ES-I3 (cell line): ENCODE results near the gene OBP2A.

Experiments
- H3K36me3 ChIP-seq: 2 replicates; pipeline ENCODE4 v1.6.1; 2013; ENCODE audit warnings: mild to moderate bottlenecking, low read length, control low read depth, moderate library complexity; ENCODE audit not compliant: insufficient read depth
- H3K4me1 ChIP-seq: 2 replicates; pipeline ENCODE4 v1.6.1; 2013; ENCODE audit warnings: mild to moderate bottlenecking, control low read depth, low read length; ENCODE audit not compliant: insufficient read depth
- H3K9ac ChIP-seq: 2 replicates; pipeline ENCODE4 v1.6.1; 2013; ENCODE audit warnings: low read depth, mild to moderate bottlenecking, low read length, moderate library complexity
- H3K9me3 ChIP-seq: 2 replicates; pipeline ENCODE4 v1.6.1; 2013; ENCODE audit warnings: mild to moderate bottlenecking, low read length, moderate library complexity; ENCODE audit not compliant: control insufficient read depth, insufficient read depth

The OBP2A gene

DNA sequence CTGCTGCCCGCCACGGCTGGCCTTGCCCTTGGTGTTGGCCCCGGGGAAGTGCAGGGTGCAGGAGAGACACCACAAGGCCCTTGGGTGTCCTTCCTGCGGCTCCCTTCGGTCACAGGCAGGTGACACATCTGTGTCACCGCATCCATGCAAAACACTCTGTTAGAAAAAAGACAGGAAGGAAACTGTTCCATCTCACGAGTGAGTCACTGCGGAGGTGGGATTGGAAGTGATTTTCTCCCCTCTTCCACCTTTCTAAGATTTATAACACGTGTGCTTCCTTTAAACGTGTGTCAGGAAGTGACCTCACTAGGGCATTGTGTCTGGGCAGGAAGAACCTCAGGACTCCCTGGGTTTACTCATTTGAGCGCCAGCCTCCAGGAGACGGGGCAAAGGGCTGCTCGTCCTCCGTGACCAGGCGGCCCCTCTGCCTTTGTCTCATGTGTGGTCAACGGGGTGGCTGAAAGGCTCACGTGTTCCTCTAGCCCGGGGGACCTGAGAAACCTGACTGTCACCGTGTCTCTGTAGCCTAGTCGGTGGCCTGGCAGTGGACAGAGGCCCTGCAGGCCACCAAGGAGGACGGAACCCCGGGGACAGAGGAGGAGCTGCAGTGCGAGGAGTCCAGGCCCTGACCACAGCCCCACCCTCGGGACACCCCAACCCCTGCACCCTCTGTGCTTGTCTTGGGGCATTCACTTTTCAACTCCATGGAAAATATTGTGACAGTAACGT lies 29.6 kb upstream of the OBP2A start:
- Histone ChIP-seq H3K9me3 (no peaks in the 10 kb centered on the region), H3K36me3 (no peaks in the 10 kb centered on the region), H3K9ac (no peak overlapping the region), H3K4me1 (peaks cover 6% of the 10 kb centered on the region; the same call in 1 of the 2 replicates)

DNA sequence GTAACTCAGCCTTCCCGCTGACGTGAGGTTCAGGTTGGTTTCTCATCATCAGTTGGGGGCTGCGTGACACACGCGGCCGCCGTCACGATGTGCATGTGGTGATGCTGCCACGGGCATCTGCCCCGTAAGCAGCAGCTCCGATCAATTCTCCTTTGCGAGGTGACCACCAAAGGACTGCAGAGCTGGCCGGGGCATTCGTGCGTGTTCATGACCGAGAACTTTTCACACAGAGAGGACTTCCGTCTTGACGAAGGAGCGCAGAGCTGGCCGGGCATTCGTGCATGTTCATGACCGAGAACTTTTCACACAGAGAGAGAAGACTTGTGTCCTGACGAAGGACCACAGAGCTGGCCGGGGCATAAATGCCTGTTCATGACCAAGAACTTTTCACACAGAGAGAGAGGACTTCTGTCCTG lies 28.5 kb upstream of the OBP2A start:
- H3K4me1 ChIP-seq, result peaks cover 9% of the 10 kb centered on the region; the same call in 1 of the 2 replicates
- H3K9ac ChIP-seq, result no peak overlapping the region
- no peaks in the 10 kb centered on the region for H3K9me3 ChIP-seq
- H3K36me3 ChIP-seq, result no peaks in the 10 kb centered on the region

DNA sequence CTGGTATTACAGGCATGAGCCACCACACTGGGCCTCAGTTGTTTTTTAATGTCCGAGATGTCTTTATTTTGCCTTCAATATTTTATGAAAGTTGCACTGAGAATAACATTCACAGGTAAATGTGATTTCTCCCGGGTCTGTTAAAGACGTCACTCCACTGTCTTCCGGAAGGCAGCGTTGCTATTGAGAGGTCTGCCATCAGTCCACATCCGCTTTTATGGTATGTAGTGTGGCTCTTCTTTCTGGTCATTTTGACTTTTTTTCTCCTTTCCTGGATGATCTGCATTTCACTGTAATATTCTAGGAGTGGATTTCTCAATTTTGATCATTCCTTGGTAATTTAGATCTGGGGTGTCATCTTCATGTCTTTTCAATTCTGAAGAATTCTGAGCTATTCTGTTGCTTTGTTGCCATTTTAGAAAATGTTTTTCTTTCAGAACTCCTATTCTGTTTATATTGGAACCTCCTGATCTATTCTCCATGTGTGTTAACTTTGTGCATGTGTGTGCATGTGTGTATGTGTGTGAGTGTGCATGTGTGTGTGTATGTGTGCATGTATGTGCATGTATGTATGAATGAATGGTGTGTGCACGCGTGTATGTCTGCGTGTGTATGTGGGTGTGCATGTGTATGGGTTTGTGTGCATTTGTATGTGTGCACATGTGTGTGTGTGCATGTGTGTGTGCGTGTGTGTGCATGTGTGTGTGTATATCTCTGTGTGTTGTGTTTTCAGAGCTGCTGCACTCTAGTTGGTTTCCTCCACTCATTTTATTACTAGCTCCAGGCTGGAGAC lies 26.6 kb upstream of the OBP2A start:
- no peak overlapping the region for H3K9ac ChIP-seq
- no peaks in the 10 kb centered on the region for H3K36me3 ChIP-seq
- H3K9me3 ChIP-seq, result no peaks in the 10 kb centered on the region
- H3K4me1 ChIP-seq, result peaks cover 6% of the 10 kb centered on the region; the same call in 1 of the 2 replicates

DNA sequence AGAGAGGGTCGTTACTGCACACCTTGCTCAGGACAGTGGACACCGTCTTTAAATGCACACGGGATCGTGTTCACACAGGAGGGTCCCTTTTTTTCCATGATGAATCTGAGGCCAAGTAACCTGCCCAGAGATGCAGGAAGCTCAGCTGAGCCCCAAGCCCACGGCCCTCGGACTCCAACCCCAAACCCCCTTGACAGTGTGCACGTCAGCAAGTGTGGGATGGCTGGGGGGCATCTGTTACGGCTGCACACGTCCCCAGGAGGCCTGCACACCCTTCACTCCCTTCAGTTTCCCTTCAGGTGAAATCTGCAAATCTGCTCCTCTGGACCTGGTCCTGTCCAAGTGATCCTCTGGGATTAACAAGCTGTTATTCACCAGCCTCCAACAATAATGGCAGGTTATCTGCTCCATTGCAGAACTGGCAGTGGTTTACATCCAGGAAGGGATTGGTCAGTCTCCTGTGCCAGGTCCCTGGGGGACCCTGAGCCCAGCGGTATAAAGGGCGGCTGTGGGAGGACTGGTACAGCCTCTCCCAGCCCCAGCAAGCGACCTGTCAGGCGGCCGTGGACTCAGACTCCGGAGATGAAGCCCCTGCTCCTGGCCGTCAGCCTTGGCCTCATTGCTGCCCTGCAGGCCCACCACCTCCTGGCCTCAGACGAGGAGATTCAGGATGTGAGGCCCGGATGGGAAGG lies 24.9 kb upstream of the OBP2A start, which contains the start of gene LCN1:
LCN1 (plus strand) TSS at position 525 of the 692 bp plus-strand sequence; CDS start at position 583, 58 bp downstream.
- Histone ChIP-seq H3K36me3 (no peaks in the 10 kb centered on the region), H3K9ac (no peak within 1 kb of the TSS), H3K9me3 (no peaks in the 10 kb centered on the region), H3K4me1 (peaks cover 6% of the 10 kb centered on the region; the same call in 1 of the 2 replicates)

DNA sequence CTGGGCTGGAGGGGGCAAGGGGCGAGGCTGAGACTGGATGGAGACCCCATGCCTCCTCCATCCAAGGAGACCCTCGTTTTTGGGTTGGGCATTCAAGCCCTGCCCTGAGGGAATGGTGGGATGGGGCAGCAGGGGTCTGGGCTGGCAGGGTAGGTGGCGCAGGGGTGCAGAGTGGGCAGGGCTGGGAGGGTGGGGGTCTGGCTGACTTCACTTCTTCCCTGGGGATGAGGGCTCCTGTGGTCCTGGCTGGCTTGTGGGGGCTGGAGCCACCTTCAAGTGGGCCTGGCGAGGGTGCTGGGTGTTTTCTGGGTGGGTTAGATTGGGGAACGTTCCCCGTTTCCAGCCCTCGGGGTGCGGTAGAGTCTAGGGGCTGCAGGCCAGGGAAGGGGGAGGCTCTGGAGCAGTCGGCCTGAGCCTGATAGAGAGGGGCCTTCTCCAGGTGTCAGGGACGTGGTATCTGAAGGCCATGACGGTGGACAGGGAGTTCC lies 24.3 kb upstream of the OBP2A start:
- Histone ChIP-seq H3K9me3 (no peaks in the 10 kb centered on the region), H3K36me3 (no peaks in the 10 kb centered on the region), H3K4me1 (peaks cover 6% of the 10 kb centered on the region; the same call in 1 of the 2 replicates), H3K9ac (no peak overlapping the region)

DNA sequence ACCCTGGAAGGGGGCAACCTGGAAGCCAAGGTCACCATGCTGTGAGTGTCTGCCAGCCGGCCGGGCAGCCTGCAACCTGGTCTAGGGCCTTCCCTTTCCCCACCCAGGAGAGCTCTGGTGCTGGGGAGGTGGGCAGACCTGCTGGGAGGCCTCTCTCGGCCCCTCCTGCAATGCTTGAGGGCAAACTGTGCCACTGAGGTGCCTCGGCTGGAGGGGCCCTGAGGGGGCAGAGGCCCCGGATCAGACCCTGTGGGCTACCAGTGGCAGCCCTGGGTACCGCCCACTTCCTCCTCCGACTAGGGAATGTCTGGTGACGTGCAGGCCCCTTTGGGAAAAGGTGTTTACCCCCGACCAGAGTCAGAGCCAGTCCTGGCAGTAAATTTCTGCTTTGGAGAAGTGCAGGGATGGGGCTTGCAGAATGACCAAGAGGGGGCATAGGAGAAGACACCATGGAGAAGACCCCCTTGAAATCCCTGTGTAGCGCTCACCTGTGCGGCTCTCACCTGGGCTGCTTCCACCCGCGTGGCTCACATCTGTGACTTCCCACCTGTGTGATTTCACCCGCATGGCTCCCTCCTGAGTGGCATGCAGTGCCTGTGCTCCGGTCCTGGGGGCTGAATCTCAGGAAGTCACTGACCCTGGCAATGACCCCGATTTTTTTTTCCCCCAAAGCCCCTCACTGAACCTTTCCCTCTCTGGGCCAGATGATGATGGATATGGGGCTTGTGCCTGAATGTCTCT lies 23.6 kb upstream of the OBP2A start:
- no peak overlapping the region for H3K9ac ChIP-seq

GRCh38 chr9:135522931-135523330 lies 23.0 kb upstream of the OBP2A start:
- Histone ChIP-seq H3K36me3 (no peaks in the 10 kb centered on the region), H3K4me1 (peaks cover 12% of the 10 kb centered on the region; the same call in 1 of the 2 replicates), H3K9me3 (no peaks in the 10 kb centered on the region), H3K9ac (no peak overlapping the region)

More for the DNA sequence above, 23.6 kb upstream of the OBP2A start:
- Histone ChIP-seq H3K4me1 (peaks cover 12% of the 10 kb centered on the region; the same call in 1 of the 2 replicates), H3K9me3 (no peaks in the 10 kb centered on the region), H3K36me3 (no peaks in the 10 kb centered on the region)

DNA sequence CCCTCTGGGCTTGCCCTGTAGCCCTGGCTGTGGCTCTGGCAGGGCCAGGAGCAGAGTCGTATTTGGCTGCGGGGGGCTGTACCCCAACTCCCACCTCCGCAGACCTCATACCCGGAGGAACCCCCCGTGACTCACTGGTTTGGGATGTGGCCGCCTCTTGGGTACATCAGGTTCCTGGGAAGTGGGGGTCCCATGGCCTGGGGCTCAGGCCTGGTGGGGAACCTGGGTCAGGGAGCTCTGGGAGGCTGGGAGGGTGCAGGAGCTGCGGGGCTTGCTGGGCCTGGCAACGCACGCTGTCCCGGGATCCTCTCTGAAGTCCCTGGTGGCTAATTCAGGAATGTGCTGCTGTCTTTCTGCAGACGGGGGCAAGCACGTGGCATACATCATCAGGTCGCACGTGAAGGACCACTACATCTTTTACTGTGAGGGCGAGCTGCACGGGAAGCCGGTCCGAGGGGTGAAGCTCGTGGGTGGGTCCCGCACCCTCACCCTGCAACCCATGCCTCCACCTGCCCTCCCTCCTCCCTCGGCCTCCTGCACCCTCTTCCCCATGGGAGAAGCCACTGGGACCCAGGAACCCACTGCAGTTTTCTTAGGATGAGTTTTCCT lies 22.3 kb upstream of the OBP2A start:
- no peaks in the 10 kb centered on the region for H3K36me3 ChIP-seq
- no peak overlapping the region for H3K9ac ChIP-seq
- H3K4me1 ChIP-seq, result peaks cover 12% of the 10 kb centered on the region; the same call in 1 of the 2 replicates
- H3K9me3 ChIP-seq, result no peaks in the 10 kb centered on the region

DNA sequence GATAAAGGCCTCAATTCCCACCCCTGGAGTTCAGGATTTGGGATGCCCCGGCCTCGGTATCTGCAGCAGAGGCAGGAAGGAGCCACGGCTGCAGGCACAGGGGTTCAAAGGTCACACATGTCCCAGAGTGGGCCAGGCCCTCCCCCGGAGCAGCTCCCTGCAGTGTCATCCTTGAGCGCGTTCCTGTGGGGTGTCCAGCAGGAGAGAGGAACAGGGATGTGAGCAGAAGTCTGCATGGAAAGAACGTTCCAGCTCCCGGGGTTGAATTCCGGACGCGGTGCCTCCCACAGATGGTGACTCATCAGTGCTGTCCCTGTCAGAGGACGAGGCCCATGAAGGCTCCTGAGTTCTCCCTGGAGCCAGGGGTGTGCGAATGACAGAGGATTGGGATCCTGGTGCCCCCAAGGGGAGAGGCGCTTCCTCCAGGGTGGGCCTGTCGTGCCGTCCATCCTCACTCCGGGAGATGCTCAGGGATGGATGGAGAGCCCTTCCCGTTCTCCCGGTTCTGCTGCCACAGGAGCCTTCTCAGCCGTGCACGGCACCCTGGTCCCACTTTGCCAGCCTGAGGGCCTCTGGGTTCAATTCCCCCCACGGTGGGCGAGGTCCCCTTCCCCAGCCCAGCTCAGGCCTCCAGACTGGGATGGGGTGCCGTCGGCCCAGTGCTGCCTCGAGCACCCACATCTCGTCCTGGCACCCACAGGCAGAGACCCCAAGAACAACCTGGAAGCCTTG lies 21.6 kb upstream of the OBP2A start:
- H3K9ac ChIP-seq, result no peak overlapping the region
- no peaks in the 10 kb centered on the region for H3K9me3 ChIP-seq
- H3K36me3 ChIP-seq, result no peaks in the 10 kb centered on the region
- H3K4me1 ChIP-seq, result peaks cover 12% of the 10 kb centered on the region; the same call in 1 of the 2 replicates

DNA sequence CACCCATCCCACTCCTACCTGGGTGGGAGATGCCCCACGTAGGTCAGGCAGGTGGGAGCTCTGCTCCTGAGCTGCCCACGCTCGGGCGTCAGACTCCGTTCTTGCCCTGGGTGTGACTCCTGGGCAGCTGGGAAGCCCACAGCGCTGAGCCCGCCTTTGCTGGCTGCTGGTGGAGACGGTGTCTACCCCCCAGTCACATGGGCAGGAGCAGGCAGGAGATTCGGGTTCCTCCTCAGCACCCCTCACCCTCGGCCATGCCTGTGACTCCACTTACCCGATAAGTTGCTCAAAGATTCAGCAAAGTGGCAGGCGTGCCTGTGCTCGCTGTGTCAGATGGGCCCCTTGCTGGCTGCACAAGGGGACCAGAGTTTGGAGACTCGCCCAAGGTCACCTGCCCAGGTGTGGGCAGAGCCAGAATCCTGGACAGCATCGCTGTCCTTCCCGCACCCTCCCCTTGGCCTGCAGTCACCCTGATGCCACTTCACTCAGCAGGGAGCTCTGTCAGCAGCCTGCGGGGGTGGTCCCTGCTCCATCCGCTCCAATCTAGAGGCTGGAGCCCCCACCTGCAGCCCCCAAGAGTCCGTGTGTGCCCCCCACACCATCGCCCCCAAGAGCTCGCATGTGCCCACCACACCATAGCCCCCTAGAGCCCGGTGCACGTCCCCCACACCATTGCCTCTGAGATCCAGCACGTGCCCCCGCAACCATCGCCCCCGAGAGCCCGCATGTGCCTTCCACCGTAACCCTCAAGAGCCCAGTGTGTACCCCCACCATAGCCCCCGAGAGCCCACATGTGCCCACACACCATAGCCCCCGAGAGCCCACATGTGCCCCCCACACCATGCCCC lies 20.5 kb upstream of the OBP2A start:
- no peaks in the 10 kb centered on the region for H3K9me3 ChIP-seq
- no peak overlapping the region for H3K9ac ChIP-seq
- peaks cover 12% of the 10 kb centered on the region; the same call in 1 of the 2 replicates for H3K4me1 ChIP-seq
- H3K36me3 ChIP-seq, result no peaks in the 10 kb centered on the region

- peaks cover 12% of the 10 kb centered on the region; the same call in 1 of the 2 replicates for H3K4me1 ChIP-seq
- H3K9me3 ChIP-seq, result no peaks in the 10 kb centered on the region
- H3K36me3 ChIP-seq, result no peaks in the 10 kb centered on the region
- no peak overlapping the region for H3K9ac ChIP-seq
These were observed 19.7 kb upstream of the OBP2A start for GRCh38 chr9:135526089-135526729.
